ENCODE results near the gene VPS13C.

The VPS13C gene

GRCh38 chr15:61830536-61831330 is 229.5 kb downstream of the VPS13C start:
- Histone ChIP-seq H3K4me1 (ENCODE audit: control insufficient read depth, low read length) (no peaks in the 10 kb centered on the region), H3K27me3 (ENCODE audit: control insufficient read depth, low read length) (peaks cover 5% of the 10 kb centered on the region), H4K20me1 (ENCODE audit: control insufficient read depth, insufficient read depth, low read depth, low read length) (no peaks in the 10 kb centered on the region), H3F3A (ENCODE audit: control insufficient read depth, insufficient read depth) (no peaks in the 10 kb centered on the region), H3K79me2 (ENCODE audit: control insufficient read depth, low read length) (no peaks in the 10 kb centered on the region), H3K4me2 (ENCODE audit: low read length) (no peak overlapping the region), H3K27ac (ENCODE audit: low read depth, low read length) (no peak overlapping the region), H3K4me3 (ENCODE audit: low read length) (no peak overlapping the region), H3K9me3 (ENCODE audit: control insufficient read depth, insufficient read depth, low read length) (no peaks in the 10 kb centered on the region), H3K9me2 (replicated peaks; ENCODE audit: control insufficient read depth, low read length) (no peaks in the 10 kb centered on the region), H3K36me3 (ENCODE audit: control insufficient read depth, low read length) (no peaks in the 10 kb centered on the region)
- TF ChIP-seq EZH2phosphoT487 (IDR thresholded peaks at IDR 0.05; ENCODE audit: borderline replicate concordance, low read length) (no peak), CTCF (IDR thresholded peaks at IDR 0.05; ENCODE audit: low read depth, low read length, poor library complexity, severe bottlenecking) (no peak)

DNA sequence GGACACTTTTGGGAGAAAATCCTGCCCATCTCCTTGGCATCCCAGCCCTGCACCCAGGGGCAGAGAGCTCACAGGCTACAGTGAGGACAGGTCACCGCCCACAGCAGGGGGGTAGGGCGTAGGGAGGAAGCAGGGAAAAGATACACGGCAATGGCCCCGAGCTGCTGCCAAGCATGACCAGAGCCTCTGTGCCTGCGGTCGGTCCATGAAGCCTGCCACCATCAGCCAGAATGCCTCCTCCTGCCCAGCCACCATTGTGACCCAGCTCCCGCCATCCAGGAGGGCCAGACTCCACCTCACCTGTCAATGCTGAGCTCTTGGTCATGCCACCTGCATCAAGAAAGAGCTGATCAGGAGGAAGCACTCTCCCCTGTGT is 230.7 kb downstream of the VPS13C start:
- Histone ChIP-seq H3K9me3 (ENCODE audit: control insufficient read depth, insufficient read depth, low read length) (no peaks in the 10 kb centered on the region), H3F3A (ENCODE audit: control insufficient read depth, insufficient read depth) (no peaks in the 10 kb centered on the region), H4K20me1 (ENCODE audit: control insufficient read depth, insufficient read depth, low read depth, low read length) (no peaks in the 10 kb centered on the region), H3K4me1 (ENCODE audit: control insufficient read depth, low read length) (no peaks in the 10 kb centered on the region), H3K36me3 (ENCODE audit: control insufficient read depth, low read length) (no peaks in the 10 kb centered on the region), H3K9me2 (replicated peaks; ENCODE audit: control insufficient read depth, low read length) (no peaks in the 10 kb centered on the region), H3K27me3 (ENCODE audit: control insufficient read depth, low read length) (peaks cover 2% of the 10 kb centered on the region), H3K27ac (ENCODE audit: low read depth, low read length) (no peak overlapping the region), H3K79me2 (ENCODE audit: control insufficient read depth, low read length) (no peaks in the 10 kb centered on the region), H3K4me3 (ENCODE audit: low read length) (no peak overlapping the region), H3K4me2 (ENCODE audit: low read length) (no peak overlapping the region)
- no peak for TF ChIP-seq CTCF (IDR thresholded peaks at IDR 0.05; ENCODE audit: low read depth, low read length, poor library complexity, severe bottlenecking)

GRCh38 chr15:61828860-61829513 is 231.3 kb downstream of the VPS13C start:
- H4K20me1 ChIP-seq (ENCODE audit: control insufficient read depth, insufficient read depth, low read depth, low read length), result no peaks in the 10 kb centered on the region
- H3F3A ChIP-seq (ENCODE audit: control insufficient read depth, insufficient read depth), result no peaks in the 10 kb centered on the region
- H3K27ac ChIP-seq (ENCODE audit: low read depth, low read length), result no peak overlapping the region
- H3K27me3 ChIP-seq (ENCODE audit: control insufficient read depth, low read length), result no peaks in the 10 kb centered on the region
- H3K9me2 ChIP-seq (replicated peaks; ENCODE audit: control insufficient read depth, low read length), result no peaks in the 10 kb centered on the region
- H3K36me3 ChIP-seq (ENCODE audit: control insufficient read depth, low read length), result no peaks in the 10 kb centered on the region
- H3K79me2 ChIP-seq (ENCODE audit: control insufficient read depth, low read length), result no peaks in the 10 kb centered on the region
- no peaks in the 10 kb centered on the region for H3K9me3 ChIP-seq (ENCODE audit: control insufficient read depth, insufficient read depth, low read length)
- TF ChIP-seq EZH2phosphoT487 (IDR thresholded peaks at IDR 0.05; ENCODE audit: borderline replicate concordance, low read length) (no peak), CTCF (IDR thresholded peaks at IDR 0.05; ENCODE audit: low read depth, low read length, poor library complexity, severe bottlenecking) (no peak)
- no peak overlapping the region for H3K4me3 ChIP-seq (ENCODE audit: low read length)
- H3K4me2 ChIP-seq (ENCODE audit: low read length), result no peak overlapping the region
- no peaks in the 10 kb centered on the region for H3K4me1 ChIP-seq (ENCODE audit: control insufficient read depth, low read length)
